ENCODE measurements around the gene AFF3.
"Not testable (repeated sequence)": the region's sequence is repeated elsewhere in the genome, so short reads cannot be mapped to it uniquely, and the experiment has no call there.

AFF3 gene

GRCh38 chr2:99959261-99960014 is 183.0 kb downstream of the AFF3 start:
- no peak for DNase-seq

- DNase-seq, result no peak
These were observed 184.9 kb downstream of the AFF3 start for GRCh38 chr2:99957332-99958133.

- DNase-seq, result no peak
These were observed 186.0 kb downstream of the AFF3 start for GRCh38 chr2:99956232-99957030.

- DNase-seq, result no peak
These were observed 188.6 kb downstream of the AFF3 start for GRCh38 chr2:99953750-99954149.

GRCh38 chr2:99949963-99950362 is 192.4 kb downstream of the AFF3 start:
- DNase-seq, result no peak

- DNase-seq, result no peak
These were observed 192.9 kb downstream of the AFF3 start for GRCh38 chr2:99949530-99949929.

- DNase-seq, result no peak
These were observed 194.4 kb downstream of the AFF3 start for GRCh38 chr2:99948010-99948409.

- DNase-seq, result not testable (repeated sequence)
These were observed 195.0 kb downstream of the AFF3 start for GRCh38 chr2:99947366-99947765.

- no peak for DNase-seq
These were observed 198.4 kb downstream of the AFF3 start for GRCh38 chr2:99944019-99944418.

- no peak for DNase-seq
These were observed 199.6 kb downstream of the AFF3 start for GRCh38 chr2:99942561-99943347.

- no peak for DNase-seq
These were observed 201.4 kb downstream of the AFF3 start for GRCh38 chr2:99940963-99941362.

GRCh38 chr2:99939135-99939534 is 203.3 kb downstream of the AFF3 start:
- no peak for DNase-seq

- no peak for DNase-seq
These were observed 204.1 kb downstream of the AFF3 start for GRCh38 chr2:99938250-99938649.

GRCh38 chr2:99936065-99936464 is 206.3 kb downstream of the AFF3 start:
- no peak for DNase-seq

- no peak for DNase-seq
These were observed 206.7 kb downstream of the AFF3 start for GRCh38 chr2:99935662-99936061.

GRCh38 chr2:99933894-99934650 is 208.3 kb downstream of the AFF3 start:
- no peak for DNase-seq

GRCh38 chr2:99933491-99933890 is 208.9 kb downstream of the AFF3 start:
- not testable (repeated sequence) for DNase-seq

- no peak for DNase-seq
These were observed 213.8 kb downstream of the AFF3 start for GRCh38 chr2:99928470-99929053.

- not testable (repeated sequence) for DNase-seq
These were observed 214.6 kb downstream of the AFF3 start for GRCh38 chr2:99927690-99928207.

- no peak for DNase-seq
These were observed 215.4 kb downstream of the AFF3 start for GRCh38 chr2:99926986-99927385.

GRCh38 chr2:99925960-99926359 is 216.4 kb downstream of the AFF3 start:
- DNase-seq, result no peak
